Activated naive CD4-positive, alpha-beta T cell treated with Interleukin-2 at 50 U/mL for 16 hours (primary cell): ENCODE measurements around the gene FAM13A.

Experiments used
- DNase-seq: peaks from one replicate; pipeline ENCODE4 v3.0.0-alpha.2; 2020

The FAM13A gene

DNA sequence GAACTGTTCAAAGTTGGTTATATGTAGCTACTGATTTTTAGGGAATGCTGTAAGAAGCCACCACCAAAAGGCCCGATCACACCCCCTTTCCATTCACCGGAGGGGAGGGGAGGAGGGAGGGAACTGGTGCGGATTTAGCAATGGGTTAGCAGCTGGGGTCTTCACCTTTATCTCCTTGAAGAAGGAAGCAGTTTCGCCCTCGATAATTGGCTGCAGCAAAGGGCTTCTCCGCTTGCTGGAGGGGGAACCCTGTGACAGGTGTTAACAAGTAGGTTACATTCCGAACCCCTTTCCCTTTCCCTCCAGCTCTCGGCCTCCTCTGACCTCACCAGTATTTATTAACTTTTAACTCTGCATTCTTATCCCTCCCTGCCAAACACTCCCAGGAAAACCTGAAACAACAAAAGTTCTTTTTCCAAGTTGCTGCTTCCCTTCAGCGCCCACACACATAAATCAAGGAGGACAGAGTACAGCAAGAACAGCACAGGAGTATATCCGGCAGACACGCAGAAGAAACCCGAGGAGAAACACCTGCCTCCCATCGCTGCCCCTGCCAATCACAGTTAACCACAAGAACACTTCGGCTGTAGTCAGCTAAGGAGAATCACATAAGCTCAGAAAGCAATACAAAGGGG is 319.6 kb downstream of the FAM13A start:
- no peak for DNase-seq

DNA sequence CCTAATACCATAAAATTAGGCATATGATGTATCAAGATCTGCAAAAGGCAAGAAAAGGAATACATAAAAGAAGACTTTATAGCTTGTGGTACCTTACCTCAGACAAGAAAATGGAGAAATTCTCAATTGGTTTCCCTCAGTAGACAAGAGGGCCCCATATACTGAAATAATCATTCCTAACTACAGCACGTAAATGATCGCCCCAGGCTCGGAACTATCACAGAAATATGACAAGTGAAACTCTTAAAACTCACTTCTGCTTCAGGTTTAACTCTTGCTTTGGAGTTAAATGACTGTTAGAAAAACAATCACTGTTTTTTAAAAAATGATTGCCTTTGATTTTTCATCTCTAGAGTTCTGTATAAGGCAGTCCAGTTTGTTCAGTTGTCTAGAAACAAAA is 320.7 kb downstream of the FAM13A start:
- DNase-seq = no peak

DNA sequence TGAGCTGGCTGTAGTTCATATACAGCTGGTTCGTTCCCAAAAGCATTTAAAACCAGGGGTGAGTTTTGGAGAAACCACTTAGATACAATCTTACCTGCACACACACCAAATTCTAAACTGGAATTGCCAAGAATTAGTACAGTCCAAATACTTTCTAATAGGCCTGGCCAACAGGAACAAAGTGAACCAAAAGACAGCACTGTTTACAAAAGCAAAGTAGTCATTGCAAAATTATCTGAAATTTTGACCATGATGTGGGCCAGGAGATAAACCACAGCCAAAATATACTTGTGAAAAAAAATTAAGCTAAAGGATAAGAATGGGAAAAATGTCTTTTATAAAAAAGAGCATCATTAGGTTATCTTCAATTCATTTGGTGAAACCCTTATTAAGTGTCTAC is 321.4 kb downstream of the FAM13A start:
- no peak for DNase-seq

DNA sequence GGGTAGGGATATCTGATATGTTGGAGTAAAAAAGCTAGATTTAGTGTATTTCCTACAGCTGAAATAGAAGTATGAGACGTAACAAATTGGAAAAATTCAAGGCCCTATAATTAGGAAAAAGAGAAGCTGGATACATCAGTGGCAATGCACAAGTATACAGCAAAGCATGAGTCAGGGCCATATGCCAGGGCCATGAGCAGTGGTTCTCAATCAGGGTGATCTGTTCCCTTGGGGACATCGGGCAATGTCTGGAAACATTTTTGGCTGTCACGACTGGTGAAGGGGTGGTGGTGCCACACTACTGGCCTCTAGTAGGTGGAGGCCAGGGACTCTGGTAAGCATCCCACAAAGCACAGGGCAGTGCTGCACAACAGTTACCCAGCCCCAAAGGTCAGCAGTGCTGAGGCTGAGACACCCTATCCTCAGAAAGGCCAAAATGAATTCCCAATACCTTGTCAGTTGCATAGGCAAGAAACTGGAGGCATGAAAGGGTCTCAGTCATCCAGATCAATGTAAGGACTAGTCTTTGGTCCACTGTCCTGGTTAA is 322.5 kb downstream of the FAM13A start:
- DNase-seq = no peak

DNA sequence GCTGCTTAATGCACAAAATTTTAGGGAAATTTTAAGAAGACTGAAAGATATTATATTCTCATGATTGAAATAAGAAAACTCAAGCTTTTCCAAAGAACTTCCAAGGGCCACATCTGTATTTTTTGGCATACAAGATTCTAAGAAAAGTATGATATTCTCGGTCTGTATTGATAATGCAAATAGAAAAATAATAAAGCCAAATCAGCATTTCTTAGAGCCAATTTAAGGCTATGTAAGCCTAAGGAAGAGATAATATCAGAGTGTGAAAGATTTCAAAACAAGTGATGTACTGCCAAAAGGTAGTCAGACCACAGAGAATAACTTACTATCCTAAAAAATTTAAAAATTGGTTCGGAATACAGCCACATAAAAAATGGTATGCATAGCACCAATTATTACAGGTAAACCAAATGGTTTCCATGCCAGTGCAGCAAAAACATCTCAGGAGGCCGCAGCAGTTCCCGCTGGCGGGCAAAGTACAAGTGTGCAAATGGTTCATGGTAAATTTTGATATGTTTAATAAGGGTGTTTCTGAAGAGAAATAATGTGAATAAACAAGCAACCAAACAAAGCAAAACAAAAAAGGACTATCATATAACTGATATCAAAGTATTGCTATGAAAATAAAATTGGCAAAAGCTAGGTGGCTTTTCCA is 324.1 kb downstream of the FAM13A start:
- DNase-seq = no peak

DNA sequence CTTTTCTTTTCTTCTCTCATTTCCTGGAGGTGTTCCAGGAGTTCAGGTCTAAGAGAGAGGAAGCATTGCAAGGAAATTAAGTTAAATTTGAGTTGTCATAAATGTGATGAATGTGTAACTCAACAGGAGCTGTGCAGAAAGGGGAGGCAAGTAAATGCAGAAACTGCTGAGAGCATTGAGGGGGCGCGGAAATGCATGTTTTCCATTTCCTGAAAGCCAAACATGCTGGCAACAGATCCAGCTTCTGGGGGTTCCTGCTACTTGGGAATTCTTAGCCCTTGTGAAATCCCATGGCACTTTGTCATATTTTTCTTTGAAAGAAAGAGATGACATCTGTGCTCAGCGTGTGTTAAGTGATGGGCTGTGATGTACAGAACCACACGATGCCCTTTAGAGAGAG is 325.6 kb downstream of the FAM13A start:
- DNase-seq = no peak

DNA sequence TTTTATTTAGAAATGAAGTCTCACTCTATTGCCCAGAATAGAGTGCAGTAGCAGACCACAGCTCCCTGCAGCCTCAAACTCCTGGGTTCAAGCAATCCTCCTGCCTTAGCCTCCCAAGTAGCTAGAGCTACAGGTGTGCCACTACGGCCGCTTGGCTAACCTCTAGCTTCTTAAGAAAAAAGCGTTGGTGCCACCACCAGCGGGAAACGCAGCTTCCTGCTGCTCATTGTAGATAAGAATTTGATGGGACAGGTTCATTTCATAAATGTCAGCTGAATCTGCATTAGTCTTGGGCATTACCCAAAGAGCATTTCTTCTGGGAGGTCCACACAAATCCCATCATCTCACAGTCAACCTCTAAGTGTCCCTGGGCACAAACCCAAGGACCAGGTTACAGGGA is 326.2 kb downstream of the FAM13A start:
- DNase-seq = no peak

DNA sequence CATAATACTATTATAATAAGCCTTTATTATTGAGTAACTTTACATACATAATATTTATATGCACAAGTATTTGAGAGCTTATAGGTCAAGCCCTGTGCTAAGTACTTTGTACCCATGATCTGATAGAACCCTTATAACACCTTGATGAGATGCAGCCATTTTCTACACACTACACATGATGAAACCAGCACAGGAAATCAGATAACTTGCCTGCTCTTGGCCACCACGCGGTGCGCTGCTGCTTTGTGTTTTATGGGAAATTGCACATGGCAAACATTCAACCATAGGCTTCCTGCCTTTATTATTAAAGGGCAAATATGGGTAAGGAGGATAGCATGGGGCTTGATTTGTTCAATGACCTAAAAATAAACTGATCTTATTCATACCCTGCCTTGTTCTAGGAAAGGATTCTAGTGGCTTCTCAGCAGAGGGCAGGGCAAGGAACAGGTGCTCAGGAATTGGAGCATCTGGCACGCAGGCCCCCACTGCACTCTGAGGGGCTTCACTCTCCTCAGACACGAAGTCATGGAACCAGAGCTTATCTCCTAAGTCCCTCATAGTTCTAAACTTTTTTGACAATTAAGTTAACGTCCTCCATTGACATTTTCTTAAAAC is 327.7 kb downstream of the FAM13A start:
- no peak for DNase-seq

DNA sequence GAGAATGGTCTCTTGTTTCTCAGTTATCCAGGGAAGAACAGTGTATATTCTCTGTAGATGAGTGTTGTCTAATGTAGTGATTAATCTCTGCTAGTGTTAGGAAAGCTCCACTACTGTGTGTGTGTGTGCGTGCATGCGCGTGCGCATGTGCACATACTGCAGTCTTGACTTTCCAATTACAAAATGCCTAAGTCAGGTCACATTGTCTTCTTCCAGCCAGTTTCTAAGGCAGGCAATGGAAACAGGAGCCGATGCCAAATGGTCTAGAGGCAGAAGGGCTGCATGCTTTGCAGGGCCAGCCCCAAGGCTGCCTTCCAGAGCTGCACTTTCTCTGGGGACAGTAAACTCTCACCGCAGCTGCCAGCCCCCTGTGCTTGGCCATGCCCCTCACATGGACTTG is 328.8 kb downstream of the FAM13A start:
- no peak for DNase-seq

DNA sequence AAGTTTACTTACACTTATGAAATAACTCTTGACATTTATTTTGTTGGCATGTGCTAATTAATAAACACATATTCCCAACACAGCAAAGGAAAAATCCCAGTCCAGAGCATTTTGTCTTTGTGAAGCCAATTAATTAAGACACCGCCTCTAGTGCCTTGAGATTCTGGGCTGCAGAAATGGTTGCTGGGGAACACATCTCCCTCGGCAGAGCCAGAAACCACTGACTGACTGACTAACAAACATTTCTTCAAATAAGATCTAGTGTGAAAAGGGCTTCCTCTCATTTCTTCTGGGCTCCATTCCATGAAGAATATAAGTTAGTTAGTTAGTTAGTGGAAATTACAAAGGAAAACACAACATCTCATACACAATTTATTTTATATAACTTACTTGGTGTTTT is 331.0 kb downstream of the FAM13A start:
- no peak for DNase-seq

DNA sequence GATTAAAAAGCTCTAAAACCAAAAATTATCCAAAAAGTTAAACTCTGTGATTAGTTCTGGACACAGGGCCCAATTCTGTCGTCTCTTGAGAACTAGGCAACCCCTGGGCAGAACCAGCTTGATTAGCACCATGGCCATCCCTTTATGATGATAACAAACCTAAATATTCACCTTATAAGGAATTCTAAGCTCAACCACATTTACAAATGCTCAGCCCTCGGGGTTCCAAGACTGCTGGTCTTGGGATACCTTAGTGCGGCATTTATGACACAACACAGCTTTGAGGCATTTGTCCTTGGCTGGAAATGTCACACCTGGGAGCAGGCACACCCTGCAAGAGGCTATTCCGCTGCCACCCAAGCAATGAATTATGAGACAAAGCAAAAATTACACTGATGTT is 331.8 kb downstream of the FAM13A start:
- no peak for DNase-seq

DNA sequence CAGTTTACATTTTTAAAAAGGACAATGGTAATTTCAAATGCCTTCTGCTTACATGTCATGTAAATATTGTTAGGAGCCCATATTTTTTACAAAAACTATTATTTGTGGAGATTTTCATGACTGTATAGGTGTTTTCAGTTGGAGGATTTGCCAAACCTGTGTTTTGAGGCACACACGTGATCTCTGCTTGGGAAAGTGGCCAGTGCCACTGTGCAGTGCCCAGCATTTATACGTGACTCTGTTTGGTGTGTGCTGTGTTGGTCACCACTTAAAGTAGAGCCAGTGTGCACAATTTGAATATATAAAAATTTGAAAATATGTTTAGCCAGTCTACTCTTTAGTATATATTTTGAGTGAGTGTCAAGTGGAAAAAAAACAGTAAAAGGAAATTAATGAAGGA is 332.6 kb downstream of the FAM13A start:
- no peak for DNase-seq

DNA sequence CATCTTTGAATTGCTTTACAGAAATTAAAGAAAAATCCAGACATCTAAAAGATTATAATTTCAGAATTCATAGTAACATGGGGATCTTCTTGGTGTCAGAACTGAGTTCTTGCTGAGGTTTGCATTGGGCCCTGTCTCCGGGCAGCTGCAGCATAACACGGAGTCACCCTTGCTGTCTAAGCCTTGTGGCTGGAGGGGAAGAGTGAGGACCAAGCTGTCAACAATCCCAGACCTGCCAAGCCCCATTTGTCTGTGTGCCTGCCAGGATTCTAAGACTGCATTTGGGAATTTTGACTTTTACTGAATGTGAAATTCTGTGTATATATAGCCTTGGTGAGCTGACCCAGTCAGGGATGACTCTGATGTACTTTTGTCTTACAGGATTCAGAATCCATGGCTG is 334.2 kb downstream of the FAM13A start:
- no peak for DNase-seq

DNA sequence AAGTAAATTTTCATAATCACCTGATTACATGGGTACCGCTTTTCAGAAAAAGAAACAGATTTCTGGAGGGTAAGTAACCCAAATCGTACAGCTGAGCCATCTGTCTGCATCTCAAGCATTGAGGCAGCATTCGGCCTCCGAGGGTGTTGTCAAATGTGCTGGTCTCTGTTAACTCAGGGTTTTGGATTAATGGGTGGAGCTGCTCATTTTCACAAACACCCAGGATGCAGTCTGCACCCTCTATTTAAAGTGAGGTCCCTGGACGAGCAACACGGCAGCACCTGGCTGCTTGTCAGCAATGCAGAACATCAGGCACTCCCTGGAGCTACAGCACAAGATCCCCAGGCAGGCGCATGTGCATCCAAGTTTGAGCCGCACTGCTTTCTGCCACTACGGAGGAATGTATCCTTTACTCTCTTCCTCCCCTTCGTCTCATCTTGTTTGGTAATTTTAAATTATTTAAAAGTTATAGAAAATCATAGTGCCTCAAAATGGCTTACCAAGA is 334.7 kb downstream of the FAM13A start:
- no peak for DNase-seq

DNA sequence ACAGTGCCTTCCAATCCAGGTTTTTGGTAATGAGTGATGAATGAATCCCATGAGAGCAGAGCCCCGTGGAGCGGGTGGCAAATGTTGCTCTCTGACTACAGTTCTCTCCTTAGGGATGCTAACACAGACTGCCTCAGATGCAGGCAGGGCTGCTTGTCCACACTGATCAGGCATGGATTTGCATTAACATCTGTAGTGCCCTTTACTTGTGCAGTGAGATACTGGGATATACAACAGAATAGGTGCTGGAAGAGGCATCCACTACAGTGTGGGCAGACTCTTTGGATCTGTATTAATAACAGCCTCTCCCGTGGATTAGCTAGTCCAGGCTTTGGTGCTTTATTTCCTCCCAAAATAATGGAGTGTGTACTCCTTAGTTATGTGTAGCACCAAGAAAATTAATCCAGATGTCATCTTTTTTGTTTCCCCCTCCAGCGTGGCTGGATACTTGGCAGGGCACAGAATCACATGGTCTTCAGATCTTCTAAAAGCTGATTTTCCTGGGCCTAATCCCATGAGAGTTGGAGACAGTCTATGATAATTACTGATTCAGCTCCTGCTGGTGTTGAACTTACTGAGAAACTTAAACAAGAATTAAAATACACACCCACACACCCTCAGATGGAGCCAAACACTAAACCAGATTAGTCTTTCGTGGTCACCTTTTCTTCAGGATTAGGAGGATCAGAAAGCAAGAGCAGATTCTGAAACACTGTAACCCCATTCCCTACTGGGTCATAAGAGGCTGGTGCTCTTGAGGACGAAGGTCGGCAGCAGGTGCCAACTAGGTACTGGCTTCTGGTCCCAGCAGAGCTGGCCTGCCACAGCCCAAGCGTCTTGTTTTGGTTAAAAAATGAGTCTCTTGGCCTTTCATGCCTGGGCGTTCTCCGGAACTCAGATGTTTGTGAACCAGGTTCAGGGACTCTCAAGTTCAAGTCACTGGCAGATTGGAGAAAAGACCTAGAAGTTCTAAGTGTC is 336.2 kb downstream of the FAM13A start:
- DNase-seq = no peak

DNA sequence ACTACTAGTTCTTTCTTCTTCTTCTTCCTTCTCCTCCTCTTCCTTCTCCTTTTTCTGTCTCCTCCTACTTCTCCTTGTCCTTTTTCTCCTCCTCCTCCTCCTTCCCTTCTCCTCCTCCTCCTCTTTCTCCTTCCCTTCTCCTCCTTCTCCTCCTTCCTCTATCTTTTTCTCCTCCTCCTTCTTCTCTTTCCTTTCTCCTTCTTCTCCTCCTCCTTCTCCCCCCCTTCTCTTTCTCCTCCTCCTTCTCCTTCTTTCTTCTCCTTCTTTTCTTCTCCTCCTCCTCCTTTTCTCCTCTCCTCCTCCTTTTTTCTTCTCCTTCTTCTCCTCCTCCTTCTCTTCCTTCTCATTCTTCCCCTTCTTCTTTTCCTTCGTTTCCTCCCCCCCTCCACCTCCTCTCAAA is 337.6 kb downstream of the FAM13A start:
- DNase-seq = no peak

DNA sequence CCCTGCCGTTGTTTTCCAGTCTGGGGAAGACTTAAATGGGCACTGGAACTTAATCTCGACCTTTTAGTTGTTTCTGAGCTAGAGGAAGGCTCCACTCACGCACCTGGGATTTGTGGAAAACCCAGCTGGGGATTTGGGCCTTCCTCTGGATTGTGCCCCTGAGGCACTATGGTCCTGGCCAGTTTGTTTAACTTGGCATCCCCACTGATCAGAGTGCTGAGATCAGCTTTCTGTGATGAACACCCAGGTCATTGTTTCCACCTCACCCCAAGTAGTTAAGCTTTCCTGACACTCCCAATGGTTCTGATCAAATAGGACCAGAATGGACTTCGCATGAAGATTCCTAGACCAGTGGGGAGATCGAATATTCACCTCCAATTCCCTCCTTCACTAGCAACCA is 338.9 kb downstream of the FAM13A start:
- no peak for DNase-seq

DNA sequence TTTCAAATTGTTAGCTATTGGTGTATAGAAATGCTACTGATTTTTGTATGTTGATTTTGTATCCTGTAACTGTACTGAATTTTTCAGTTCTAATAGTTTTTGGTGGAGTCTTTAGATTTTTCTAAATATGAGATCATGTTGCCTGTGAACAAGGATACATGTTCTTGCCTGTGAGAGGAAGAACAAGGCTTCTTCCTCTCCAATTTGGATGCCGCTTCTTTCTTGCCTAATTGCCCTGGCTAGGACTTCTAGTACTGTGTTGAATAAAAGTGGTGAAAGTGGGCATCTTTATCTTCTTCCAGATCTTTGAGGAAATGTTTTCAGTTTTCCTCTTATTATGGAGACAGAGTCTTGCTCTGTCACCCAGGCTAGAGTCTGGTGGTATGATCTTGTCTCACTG is 343.2 kb downstream of the FAM13A start:
- no peak for DNase-seq

DNA sequence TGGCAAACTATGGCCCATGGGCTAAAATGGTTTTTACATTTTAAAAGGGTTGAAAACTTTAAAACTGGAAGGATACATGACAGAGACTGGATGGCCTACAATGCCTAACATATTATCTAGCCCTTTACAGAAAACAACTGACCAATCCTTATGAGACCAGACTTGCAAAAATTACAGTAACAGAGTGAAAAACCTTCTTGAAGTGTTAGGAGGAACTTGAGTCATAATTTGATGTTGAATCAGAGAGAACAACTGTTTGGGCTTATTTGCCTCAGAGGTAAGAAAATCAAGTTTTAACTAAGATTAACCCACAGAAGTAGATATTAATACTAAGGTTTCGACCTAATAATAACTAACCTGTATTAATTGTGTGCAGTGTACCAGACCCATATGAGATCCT is 347.0 kb downstream of the FAM13A start:
- DNase-seq = no peak

DNA sequence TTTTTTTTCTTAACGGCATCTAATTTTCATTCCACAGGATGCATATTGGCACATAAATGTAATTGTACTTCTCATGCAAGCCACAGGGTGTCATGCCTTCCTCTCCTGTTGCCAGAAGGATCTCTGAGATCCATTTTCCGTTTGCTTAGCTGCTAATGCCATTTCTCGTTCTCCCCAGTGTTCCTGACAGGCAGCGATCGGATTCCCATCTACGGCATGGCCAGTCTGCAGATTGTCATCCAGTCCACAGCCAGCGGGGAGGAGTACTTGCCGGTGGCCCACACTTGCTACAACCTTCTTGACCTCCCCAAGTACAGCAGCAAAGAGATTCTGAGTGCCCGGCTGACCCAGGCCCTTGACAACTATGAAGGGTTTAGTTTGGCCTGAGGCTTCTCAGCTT is 350.4 kb downstream of the FAM13A start:
- no peak for DNase-seq

DNA sequence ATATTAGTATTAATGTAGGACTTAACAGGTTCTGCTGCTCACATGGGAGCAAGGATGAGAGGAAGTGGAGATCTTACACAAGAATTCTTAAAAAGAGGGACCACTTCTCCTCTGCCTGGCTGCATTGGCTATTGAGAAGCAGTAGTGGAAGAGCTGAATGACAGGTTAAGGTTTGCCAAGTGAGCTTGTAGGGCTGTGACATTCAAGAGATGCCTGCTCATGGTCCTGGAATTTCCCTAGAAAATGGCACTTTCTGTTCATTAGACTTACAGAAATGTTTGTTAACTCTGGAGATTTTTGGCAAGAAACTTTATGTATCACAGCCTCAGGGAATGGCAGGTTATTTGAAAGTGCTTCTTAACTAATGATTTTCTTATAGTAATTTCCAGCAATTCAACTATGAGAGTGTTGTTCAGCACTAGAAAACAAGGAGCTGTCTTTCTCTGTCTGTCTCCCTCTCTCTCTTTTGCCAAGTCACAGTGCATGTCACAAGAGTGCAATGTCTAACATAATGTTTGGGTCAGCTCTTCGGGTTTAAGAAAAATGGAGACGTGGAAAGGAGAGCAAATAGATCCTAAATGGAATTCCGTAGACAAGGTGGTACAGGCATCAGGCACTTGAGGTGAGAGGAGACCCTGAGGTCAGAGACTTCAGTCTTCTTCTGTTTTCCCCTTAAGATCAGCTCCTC is 351.0 kb downstream of the FAM13A start:
- no peak for DNase-seq

DNA sequence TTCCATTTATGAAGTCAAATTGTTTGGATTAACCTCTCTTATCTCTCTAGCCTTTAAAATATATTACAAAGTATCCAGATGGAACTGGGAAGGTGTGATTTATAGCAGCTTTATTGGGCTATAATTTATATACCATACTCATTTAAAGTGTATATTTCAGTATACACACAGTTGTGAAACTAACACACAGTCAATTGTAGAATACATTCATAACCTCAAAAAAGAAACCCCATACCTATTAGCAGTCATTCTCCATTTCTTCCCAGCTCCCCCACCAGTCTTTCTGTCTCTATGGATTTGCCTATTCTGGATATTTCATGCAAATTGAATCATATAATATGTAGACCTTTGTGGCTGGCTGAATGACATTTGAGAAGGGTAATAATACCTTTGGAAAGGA is 351.8 kb downstream of the FAM13A start:
- DNase-seq = no peak
